ENCODE data around the gene SPOP.

- TF ChIP-seq, protein P1, sequence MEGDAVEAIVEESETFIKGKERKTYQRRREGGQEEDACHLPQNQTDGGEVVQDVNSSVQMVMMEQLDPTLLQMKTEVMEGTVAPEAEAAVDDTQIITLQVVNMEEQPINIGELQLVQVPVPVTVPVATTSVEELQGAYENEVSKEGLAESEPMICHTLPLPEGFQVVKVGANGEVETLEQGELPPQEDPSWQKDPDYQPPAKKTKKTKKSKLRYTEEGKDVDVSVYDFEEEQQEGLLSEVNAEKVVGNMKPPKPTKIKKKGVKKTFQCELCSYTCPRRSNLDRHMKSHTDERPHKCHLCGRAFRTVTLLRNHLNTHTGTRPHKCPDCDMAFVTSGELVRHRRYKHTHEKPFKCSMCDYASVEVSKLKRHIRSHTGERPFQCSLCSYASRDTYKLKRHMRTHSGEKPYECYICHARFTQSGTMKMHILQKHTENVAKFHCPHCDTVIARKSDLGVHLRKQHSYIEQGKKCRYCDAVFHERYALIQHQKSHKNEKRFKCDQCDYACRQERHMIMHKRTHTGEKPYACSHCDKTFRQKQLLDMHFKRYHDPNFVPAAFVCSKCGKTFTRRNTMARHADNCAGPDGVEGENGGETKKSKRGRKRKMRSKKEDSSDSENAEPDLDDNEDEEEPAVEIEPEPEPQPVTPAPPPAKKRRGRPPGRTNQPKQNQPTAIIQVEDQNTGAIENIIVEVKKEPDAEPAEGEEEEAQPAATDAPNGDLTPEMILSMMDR (IDR thresholded peaks at IDR 0.05; ENCODE audit: insufficient read depth, low read depth, low read length): no peak
- TF ChIP-seq EZH2 (IDR thresholded peaks at IDR 0.05; ENCODE audit: insufficient read depth, low read length): no peak
Measured at GRCh38 chr17:49708515-49709183, 30.8 kb upstream of the SPOP start.
